Lower leg skin (tissue), 4 donors: ENCODE results near the gene GRM7. TPM values are rescaled to one million over a fixed set of nuclear protein-coding genes. Genes with fewer than 3 reads are reported as not detected.

Experiments used
- DNase-seq, 2 donors: peaks; one replicate each; pipeline ENCODE4 v3.0.0-alpha.2; 2019; ENCODE audit warnings: low spot score in 2 of 2
- H3K4me3 ChIP-seq: fragments of 200-600 bp; sonication (generic); 2 replicates; pipeline ENCODE4 v1.5.1; 2017; ENCODE audit warnings: mild to moderate bottlenecking, low read depth; ENCODE audit not compliant: poor library complexity, severe bottlenecking
- CTCF ChIP-seq, 3 donors: fragments of 450-650 bp; IDR thresholded peaks; one replicate each; pipeline ENCODE4 v1.5.1; 2016; ENCODE audit warnings: antibody characterized with exemption in 3 of 3, mild to moderate bottlenecking in 3 of 3, moderate library complexity in 2 of 3
- POLR2A ChIP-seq, 2 donors: fragments of 450-650 bp; IDR thresholded peaks; one replicate each; pipeline ENCODE4 v1.6.1; 2016 to 2017; ENCODE audit warnings: antibody characterized with exemption in 2 of 2, mild to moderate bottlenecking in 1 of 2, moderate library complexity in 1 of 2
- WGBS, 2 donors: methylation state at CpG; one replicate each; pipeline ENCODE4 v1.1.5; 2018; 5-methylcytosine and 5-hydroxymethylcytosine counted together
- intact Hi-C: fragments of 100-400 bp; cut with DNase I; formaldehyde crosslinking; loops from one replicate; pipeline ENCODE4 v1.15.0; 2023; ENCODE audit warnings: low total_unique reads
- total RNA-seq, 4 donors: library from RNA; depleted of rRNA; stranded (reverse); fragments of >200 nt; gene quantifications; one replicate each; pipeline ENCODE4 v1.1.0, GENCODE V29; 2016

Gene GRM7
- total RNA-seq, 4 donors from 2014 or later: 0.32 TPM; not detected in 3

GRCh38 chr3:7393944-7394605 is 533.2 kb downstream of the GRM7 start:
- 87 to 94% methylated on average over 6 of the region's 6 CpGs for WGBS, 2 donors
- no peak for DNase-seq
- TF ChIP-seq CTCF (IDR thresholded peaks at IDR 0.05) (no peak), POLR2A (IDR thresholded peaks at IDR 0.05) (no peak)
- intact Hi-C loops: no loop called here
- no peak overlapping the region for H3K4me3 ChIP-seq

DNA sequence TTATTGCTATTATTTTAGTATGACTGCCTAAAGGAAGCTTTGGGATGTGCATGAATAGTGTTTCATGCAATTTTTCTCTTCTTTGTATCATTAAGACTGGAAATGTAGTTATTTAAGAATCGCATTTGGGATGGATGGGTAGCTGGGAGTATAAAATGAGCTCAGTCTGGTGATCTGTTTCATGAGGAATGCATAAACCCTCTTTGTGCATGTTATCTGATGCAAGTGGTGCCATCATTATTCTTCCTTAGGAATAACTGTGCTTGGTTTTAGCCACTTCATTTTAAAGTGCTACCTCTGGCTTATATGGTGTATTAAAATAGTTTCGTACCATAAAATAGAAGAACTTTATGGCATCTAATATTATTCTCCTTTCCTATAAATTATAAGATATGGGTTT is 535.6 kb downstream of the GRM7 start:
- H3K4me3 ChIP-seq: no peak overlapping the region
- TF ChIP-seq CTCF (IDR thresholded peaks at IDR 0.05) (no peak), POLR2A (IDR thresholded peaks at IDR 0.05) (no peak)
- 91 to 95% methylated on average over 2 of the region's 2 CpGs for whole genome bisulfite sequencing, 2 donors

DNA sequence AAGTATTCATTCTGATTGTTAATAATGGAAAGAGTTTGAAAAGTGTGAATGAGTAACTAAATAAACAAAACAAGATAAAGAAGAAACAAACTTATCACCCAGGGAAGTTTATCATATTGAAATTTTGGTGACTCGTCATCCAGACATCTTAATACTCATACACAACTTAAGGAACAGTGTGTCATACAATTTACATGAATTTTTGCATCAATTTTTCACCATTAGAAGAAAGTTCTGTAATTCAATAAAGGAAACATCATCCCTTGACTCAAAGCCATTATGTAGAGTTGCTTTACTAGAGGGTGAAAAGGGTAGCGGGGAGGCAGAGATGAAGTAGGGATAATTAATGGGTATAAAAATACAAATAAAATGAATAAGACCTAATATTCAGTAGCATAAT is 536.2 kb downstream of the GRM7 start:
- 90 to 93% methylated on average over 2 of the region's 2 CpGs for WGBS, 2 donors
- DNase-seq: no peak
- TF ChIP-seq POLR2A (IDR thresholded peaks at IDR 0.05) (no peak), CTCF (IDR thresholded peaks at IDR 0.05) (no peak)
- intact Hi-C loops: no loop called here
- H3K4me3 ChIP-seq: no peak overlapping the region

More for the DNA sequence above, 535.6 kb downstream of the GRM7 start:
- no peak for DNase-seq
- intact Hi-C loops: no loop called here

GRCh38 chr3:7400360-7400759 is 539.4 kb downstream of the GRM7 start:
- intact Hi-C loops: no loop called here
- 84 to 87% methylated on average over 2 of the region's 2 CpGs for WGBS, 2 donors
- no peak for TF ChIP-seq POLR2A (IDR thresholded peaks at IDR 0.05)
- no peak for TF ChIP-seq CTCF (IDR thresholded peaks at IDR 0.05)
- no peak overlapping the region for H3K4me3 ChIP-seq
- DNase-seq: no peak

DNA sequence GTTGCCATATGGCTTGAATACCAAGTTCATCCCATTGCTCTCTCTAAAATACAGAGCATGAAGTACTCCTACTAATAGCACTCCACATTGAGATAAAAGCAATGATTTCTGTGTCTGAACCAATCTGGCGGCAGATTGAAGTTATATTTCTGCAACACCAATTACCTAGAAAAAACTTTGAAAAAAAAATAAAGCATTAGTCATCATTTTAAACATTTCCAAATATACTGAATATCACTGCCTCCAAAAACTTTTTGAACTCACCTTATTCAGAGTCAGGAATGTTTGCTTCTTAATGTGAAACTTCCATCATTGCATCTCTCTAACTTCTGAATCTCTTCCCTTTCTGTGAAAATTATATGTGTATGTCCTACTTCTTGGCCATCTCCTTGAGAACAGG is 540.5 kb downstream of the GRM7 start:
- intact Hi-C loops: no loop called here
- WGBS, 2 donors: 88 to 91% methylated on average over 1 of the region's 1 CpG
- H3K4me3 ChIP-seq: no peak overlapping the region
- TF ChIP-seq CTCF (IDR thresholded peaks at IDR 0.05): no peak
- TF ChIP-seq POLR2A (IDR thresholded peaks at IDR 0.05): no peak
- DNase-seq: no peak

DNA sequence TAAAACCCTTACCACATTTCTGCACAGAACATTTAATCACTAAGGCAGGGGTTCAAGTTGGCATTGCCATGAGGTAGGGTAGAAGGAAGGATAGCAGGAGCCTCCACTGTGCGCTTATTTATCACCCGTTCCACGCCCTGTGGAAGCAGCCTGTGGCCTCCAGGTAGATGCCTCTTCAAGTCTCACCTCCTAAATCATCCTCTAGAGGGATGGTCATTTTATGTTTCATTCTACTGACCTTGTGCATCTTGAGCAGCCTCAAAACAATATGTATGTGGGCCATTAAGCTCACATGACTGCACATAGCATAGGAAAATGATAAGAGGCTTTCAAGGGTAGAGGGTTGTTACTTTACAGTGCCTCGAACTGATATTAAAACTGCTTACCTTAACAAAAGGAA is 546.2 kb downstream of the GRM7 start:
- TF ChIP-seq CTCF (IDR thresholded peaks at IDR 0.05) (no peak), POLR2A (IDR thresholded peaks at IDR 0.05) (no peak)
- 63 to 90% methylated on average over 4 of the region's 4 CpGs for WGBS, 2 donors
- H3K4me3 ChIP-seq: no peak overlapping the region
- no peak for DNase-seq
- intact Hi-C loops: no loop called here
